Measurements from ENCODE around the gene EIF4E1B. TPM values are rescaled to one million over a fixed set of nuclear protein-coding genes. Genes with fewer than 3 reads are reported as not detected.

The EIF4E1B gene
- total RNA-seq, 3 donors from 2014 or later, result 1.6 TPM; not detected in 2

DNA sequence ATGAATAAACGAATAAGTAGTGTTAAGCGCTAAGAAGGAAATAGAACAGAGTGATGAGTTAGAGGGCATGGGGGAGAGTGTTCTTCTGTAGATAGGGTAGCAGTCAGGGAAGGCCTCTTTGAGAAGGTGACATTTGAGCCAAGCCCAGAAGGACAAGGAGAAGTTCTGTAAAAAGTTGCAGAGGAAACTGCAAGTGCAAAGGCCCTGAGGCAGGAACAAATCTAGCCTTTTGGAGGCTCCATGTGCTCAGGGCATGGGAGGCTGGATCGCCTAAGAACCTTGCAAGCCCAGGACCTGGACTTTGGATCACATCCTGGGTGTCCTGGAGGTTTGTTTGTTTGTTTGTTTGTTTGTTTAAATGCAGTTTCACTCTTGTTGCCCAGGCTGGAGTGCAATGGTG lies 8.0 kb downstream of the EIF4E1B start:
- no peaks in the 10 kb centered on the region for H3K9me3 ChIP-seq
- peaks cover 0 to 13% of the 10 kb centered on the region in 2 donors for H3K27me3 ChIP-seq
- H3K4me1 ChIP-seq, result no peaks in the 10 kb centered on the region
- H3K4me3 ChIP-seq, result no peak overlapping the region
- intact Hi-C loops (cut with DNase I; ENCODE audit: low total_unique reads), result loop anchor here (5.0 kb wide), 1 partner anchor 346 kb away; no protein-coding TSS in a partner anchor
- no peak for DNase-seq (ENCODE audit: low spot score in 2 of 2)
- no peak for TF ChIP-seq POLR2AphosphoS5 (IDR thresholded peaks at IDR 0.05)
- no peak for TF ChIP-seq POLR2A (IDR thresholded peaks at IDR 0.05)
- TF ChIP-seq, protein P1, sequence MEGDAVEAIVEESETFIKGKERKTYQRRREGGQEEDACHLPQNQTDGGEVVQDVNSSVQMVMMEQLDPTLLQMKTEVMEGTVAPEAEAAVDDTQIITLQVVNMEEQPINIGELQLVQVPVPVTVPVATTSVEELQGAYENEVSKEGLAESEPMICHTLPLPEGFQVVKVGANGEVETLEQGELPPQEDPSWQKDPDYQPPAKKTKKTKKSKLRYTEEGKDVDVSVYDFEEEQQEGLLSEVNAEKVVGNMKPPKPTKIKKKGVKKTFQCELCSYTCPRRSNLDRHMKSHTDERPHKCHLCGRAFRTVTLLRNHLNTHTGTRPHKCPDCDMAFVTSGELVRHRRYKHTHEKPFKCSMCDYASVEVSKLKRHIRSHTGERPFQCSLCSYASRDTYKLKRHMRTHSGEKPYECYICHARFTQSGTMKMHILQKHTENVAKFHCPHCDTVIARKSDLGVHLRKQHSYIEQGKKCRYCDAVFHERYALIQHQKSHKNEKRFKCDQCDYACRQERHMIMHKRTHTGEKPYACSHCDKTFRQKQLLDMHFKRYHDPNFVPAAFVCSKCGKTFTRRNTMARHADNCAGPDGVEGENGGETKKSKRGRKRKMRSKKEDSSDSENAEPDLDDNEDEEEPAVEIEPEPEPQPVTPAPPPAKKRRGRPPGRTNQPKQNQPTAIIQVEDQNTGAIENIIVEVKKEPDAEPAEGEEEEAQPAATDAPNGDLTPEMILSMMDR (IDR thresholded peaks at IDR 0.05), result no peak
- H3K36me3 ChIP-seq, result no peaks in the 10 kb centered on the region
- no peak overlapping the region for H3K27ac ChIP-seq

DNA sequence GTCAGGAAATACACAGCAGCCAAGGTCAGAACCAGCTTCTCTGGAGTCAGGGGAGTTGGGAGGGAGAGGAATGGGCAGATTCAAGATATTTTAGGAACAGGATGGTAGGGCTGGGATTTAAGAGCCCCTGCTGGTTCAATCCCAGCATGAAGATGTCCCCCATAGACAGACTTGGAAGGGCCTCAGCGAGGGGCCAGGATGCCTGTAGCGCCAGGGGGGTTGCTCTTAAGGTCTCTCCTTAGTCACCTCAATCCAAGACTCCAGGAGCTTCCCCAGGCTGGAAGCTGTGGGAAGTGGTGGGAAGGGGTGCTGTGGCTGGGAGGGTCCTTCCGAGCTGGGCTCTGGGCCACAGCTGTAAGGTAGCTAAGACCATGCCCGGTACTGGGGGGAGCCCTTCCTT lies 8.7 kb downstream of the EIF4E1B start:
- no peak overlapping the region for H3K4me3 ChIP-seq
- no peak overlapping the region for H3K27ac ChIP-seq
- H3K4me1 ChIP-seq, result no peaks in the 10 kb centered on the region
- peaks cover 0 to 8% of the 10 kb centered on the region in 2 donors for H3K27me3 ChIP-seq
- H3K36me3 ChIP-seq, result no peaks in the 10 kb centered on the region
- TF ChIP-seq POLR2AphosphoS5 (IDR thresholded peaks at IDR 0.05) (no peak), POLR2A (IDR thresholded peaks at IDR 0.05) (no peak)
- TF ChIP-seq, protein P1 (IDR thresholded peaks at IDR 0.05), result no peak
- intact Hi-C loops (cut with DNase I; ENCODE audit: low total_unique reads), result loop anchor here (5.0 kb wide), 1 partner anchor 347 kb away; no protein-coding TSS in a partner anchor
- no peak for DNase-seq (ENCODE audit: low spot score in 2 of 2)
- no peaks in the 10 kb centered on the region for H3K9me3 ChIP-seq

GRCh38 chr5:176639981-176640380 lies 9.5 kb downstream of the EIF4E1B start:
- H3K4me3 ChIP-seq, result no peak overlapping the region
- intact Hi-C loops (cut with DNase I; ENCODE audit: low total_unique reads), result loop anchor here (5.0 kb wide), 1 partner anchor 348 kb away; no protein-coding TSS in a partner anchor
- TF ChIP-seq, protein P1 (IDR thresholded peaks at IDR 0.05), result no peak
- TF ChIP-seq POLR2A (IDR thresholded peaks at IDR 0.05) (no peak), POLR2AphosphoS5 (IDR thresholded peaks at IDR 0.05) (no peak)
- peak in 1 of 2 donors; percentile 58 for DNase-seq (ENCODE audit: low spot score in 2 of 2)
- H3K36me3 ChIP-seq, result no peaks in the 10 kb centered on the region
- no peak overlapping the region for H3K27ac ChIP-seq
- no peaks in the 10 kb centered on the region for H3K4me1 ChIP-seq
- peaks cover 0 to 5% of the 10 kb centered on the region in 2 donors for H3K27me3 ChIP-seq
- no peaks in the 10 kb centered on the region for H3K9me3 ChIP-seq

DNA sequence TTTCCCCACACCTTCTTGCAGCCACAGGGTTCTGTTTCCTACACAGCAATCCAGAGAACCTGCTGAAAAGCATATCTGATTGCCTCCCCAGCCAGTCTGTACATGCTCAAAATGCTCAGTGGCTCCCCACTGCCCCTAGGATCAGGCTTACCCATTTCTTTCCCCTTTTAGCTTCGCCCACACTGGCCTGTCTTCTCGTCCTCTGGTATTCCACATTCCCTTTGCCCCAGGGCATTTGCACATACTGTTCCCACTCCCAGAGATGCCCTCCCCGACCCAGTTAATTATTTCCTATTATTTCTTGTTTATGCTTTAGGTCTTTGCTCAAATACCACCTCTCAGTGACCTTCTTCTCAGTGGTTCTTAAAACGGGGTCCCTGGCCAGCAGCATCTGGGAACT lies 10.1 kb downstream of the EIF4E1B start:
- H3K36me3 ChIP-seq, result no peaks in the 10 kb centered on the region

More for the DNA sequence above, 10.1 kb downstream of the EIF4E1B start:
- Histone ChIP-seq H3K4me1 (no peaks in the 10 kb centered on the region), H3K27ac (no peak overlapping the region), H3K4me3 (no peak overlapping the region), H3K27me3 (no peaks in the 10 kb centered on the region), H3K9me3 (no peaks in the 10 kb centered on the region)
- no peak for DNase-seq (ENCODE audit: low spot score in 2 of 2)
- intact Hi-C loops (cut with DNase I; ENCODE audit: low total_unique reads), result no loop called here
- TF ChIP-seq, protein P1 (IDR thresholded peaks at IDR 0.05), result no peak
- no peak for TF ChIP-seq POLR2AphosphoS5 (IDR thresholded peaks at IDR 0.05)
- TF ChIP-seq POLR2A (IDR thresholded peaks at IDR 0.05), result no peak

Measured in breast epithelium (tissue), 4 donors.